A549 (cell line): ENCODE data around the gene FOXQ1. TPM values are rescaled to one million over a fixed set of nuclear protein-coding genes. Genes with fewer than 3 reads are reported as not detected.

Experiments
- ATAC-seq, 2 experiments: fragments of 200-7000 bp in 1 of 2; fragments of >200 bp in 1 of 2; cut with Nextera tagmentation in 1 of 2; cut with Tn5 transposase in 1 of 2; 3 replicates each; pipeline versions ENCODE4 v1.8.0 to v1.9.1; 2018 to 2020; ENCODE audit warnings: mild to moderate bottlenecking in 1 of 2, moderate library complexity in 1 of 2
- CTCF ChIA-PET: fragments of 300-600 bp; sonication (Branson Sonifier 250); formaldehyde crosslinking; extraction: SDS; loops from one replicate; lab custom pipeline; 2021; ENCODE audit warnings: antibody characterized with exemption, inconsistent platforms; lab: Yijun Ruan, JAX
- POLR2A ChIA-PET: fragments of 350-600 bp; formaldehyde crosslinking; extraction: SDS; loops from one replicate; lab custom pipeline; 2021; ENCODE audit warnings: antibody characterized with exemption, inconsistent platforms; lab: Yijun Ruan, JAX
- DNase-seq, 2 experiments: peaks; one replicate each; pipeline versions ENCODE4 v3.0.0 to v3.0.0-alpha.2; 2011 to 2016; ENCODE audit warnings: low read depth in 1 of 2, low spot score in 1 of 2
- FAIRE-seq: peaks from 2 replicates; lab custom pipeline; 2011; peaks lifted over from hg19 to GRCh38; lab: Jason Lieb, UNC
- H3K27ac ChIP-seq, 2 experiments: fragments of >200 bp; sonication (Bioruptor Twin); formaldehyde crosslinking; 3 replicates each; pipeline ENCODE4 v1.5.1; 2016 to 2017
- H3K4me1 ChIP-seq: fragments of >200 bp; sonication (Bioruptor Twin); formaldehyde crosslinking; 3 replicates; pipeline ENCODE4 v1.6.1; 2016
- H3K4me2 ChIP-seq: fragments of >200 bp; sonication (Bioruptor Twin); formaldehyde crosslinking; 3 replicates; pipeline ENCODE4 v1.6.1; 2016
- H3K4me3 ChIP-seq: fragments of >200 bp; sonication (Bioruptor Twin); formaldehyde crosslinking; 3 replicates; pipeline ENCODE4 v1.5.1; 2016
- H3K9me3 ChIP-seq: fragments of >200 bp; sonication (Bioruptor Twin); formaldehyde crosslinking; 3 replicates; pipeline ENCODE4 v1.6.1; 2016
- BCL3 ChIP-seq: fragments of >200 bp; sonication (Bioruptor Twin); formaldehyde crosslinking; IDR thresholded peaks from 3 replicates; pipeline ENCODE4 v1.6.1; 2016
- CBX2 ChIP-seq: fragments of 200-600 bp; sonication (generic); IDR thresholded peaks from 2 replicates; pipeline ENCODE4 v1.6.1; 2016; ENCODE audit warnings: low read depth, mild to moderate bottlenecking, borderline replicate concordance
- CEBPB ChIP-seq, 2 experiments: fragments of >200 bp in 1 of 2; sonication (Bioruptor Twin) in 1 of 2; formaldehyde crosslinking in 1 of 2; IDR thresholded peaks; 2 replicates each; pipeline ENCODE4 v1.6.1; 2012 to 2016
- CHD2 ChIP-seq: fragments of 150-350 bp; IDR thresholded peaks from 2 replicates; pipeline ENCODE4 v1.6.1; 2014; ENCODE audit warnings: low read length; ENCODE audit not compliant: partially characterized antibody
- EHF ChIP-seq: fragments of 250-450 bp; sonication (Bioruptor Pico); IDR thresholded peaks from 2 replicates; pipeline ENCODE4 v1.5.0; 2020; ENCODE audit warnings: mild to moderate bottlenecking
- EHMT2 ChIP-seq: fragments of 200-600 bp; sonication (generic); IDR thresholded peaks from 2 replicates; pipeline ENCODE4 v1.6.1; 2016; ENCODE audit warnings: antibody characterized with exemption, low read depth, mild to moderate bottlenecking, moderate library complexity
- EP300 ChIP-seq, 2 experiments: fragments of >200 bp; sonication (Bioruptor Twin); formaldehyde crosslinking; IDR thresholded peaks; 2 replicates in 1 of 2; 3 replicates in 1 of 2; pipeline ENCODE4 v1.6.1; 2016 to 2017
- FOSB ChIP-seq: fragments of 250-450 bp; sonication (Bioruptor Pico); IDR thresholded peaks from 2 replicates; pipeline ENCODE4 v1.5.0; 2020; ENCODE audit warnings: mild to moderate bottlenecking, moderate library complexity
- FOSL2 ChIP-seq, 2 experiments: fragments of 450-650 bp in 1 of 2; fragments of >200 bp in 1 of 2; sonication (Bioruptor Twin) in 1 of 2; formaldehyde crosslinking; IDR thresholded peaks; 2 replicates each; pipeline versions ENCODE4 v1.5.0 to v1.6.1; 2016 to 2020; ENCODE audit warnings: mild to moderate bottlenecking in 1 of 2, moderate library complexity in 1 of 2
- FOXS1 ChIP-seq: fragments of 250-450 bp; sonication (Bioruptor Pico); IDR thresholded peaks from 2 replicates; pipeline ENCODE4 v1.5.0; 2020; ENCODE audit warnings: mild to moderate bottlenecking, moderate library complexity
- GATA3 ChIP-seq: IDR thresholded peaks from 2 replicates; pipeline ENCODE4 v1.6.1; 2012; ENCODE audit warnings: borderline replicate concordance
- HDAC2 ChIP-seq: fragments of 200-600 bp; sonication (generic); IDR thresholded peaks from 2 replicates; pipeline ENCODE4 v1.6.1; 2016
- JUNB ChIP-seq: fragments of >200 bp; sonication (Bioruptor Twin); formaldehyde crosslinking; IDR thresholded peaks from 2 replicates; pipeline ENCODE4 v1.6.1; 2016
- KDM5A ChIP-seq: fragments of 200-600 bp; sonication (generic); IDR thresholded peaks from 2 replicates; pipeline ENCODE4 v1.6.1; 2016; ENCODE audit warnings: antibody characterized with exemption, mild to moderate bottlenecking
- MAX ChIP-seq: IDR thresholded peaks from 2 replicates; pipeline ENCODE4 v1.6.1; 2012
- NFE2L2 ChIP-seq: fragments of 150-350 bp; conservative IDR thresholded peaks from 2 replicates; pipeline ENCODE4 v1.6.1; 2014; ENCODE audit warnings: low read length
- NR3C1 ChIP-seq: fragments of >200 bp; sonication (Bioruptor Twin); formaldehyde crosslinking; IDR thresholded peaks from 3 replicates; pipeline ENCODE4 v1.6.1; 2017
- PHF8 ChIP-seq: fragments of 200-600 bp; sonication (generic); IDR thresholded peaks from 2 replicates; pipeline ENCODE4 v1.6.1; 2016; ENCODE audit warnings: low read depth, mild to moderate bottlenecking, antibody characterized with exemption, moderate library complexity, borderline replicate concordance
- POLR2AphosphoS2 ChIP-seq: conservative IDR thresholded peaks from 2 replicates; pipeline ENCODE4 v1.6.1; 2012; ENCODE audit warnings: low read length, improper control_type of control experiment, inconsistent platforms
- RARB ChIP-seq: fragments of 250-450 bp; sonication (Bioruptor Pico); IDR thresholded peaks from 2 replicates; pipeline ENCODE4 v1.8.0; 2021; ENCODE audit warnings: mild to moderate bottlenecking, moderate library complexity
- RCOR1 ChIP-seq: fragments of 150-350 bp; IDR thresholded peaks from 2 replicates; pipeline ENCODE4 v1.6.1; 2014; ENCODE audit warnings: antibody characterized with exemption, low read length, low read depth
- REST ChIP-seq: fragments of 200-600 bp; sonication (generic); IDR thresholded peaks from 2 replicates; pipeline ENCODE4 v1.6.1; 2016; ENCODE audit warnings: antibody characterized with exemption, mild to moderate bottlenecking, moderate library complexity
- RFX5 ChIP-seq: fragments of 450-650 bp; IDR thresholded peaks from 2 replicates; pipeline ENCODE4 v1.7.1; 2014; ENCODE audit warnings: antibody characterized with exemption, mild to moderate bottlenecking, moderate library complexity
- RNF2 ChIP-seq: fragments of 200-600 bp; sonication (generic); IDR thresholded peaks from 2 replicates; pipeline ENCODE4 v1.6.1; 2016; ENCODE audit warnings: low read depth, mild to moderate bottlenecking, antibody characterized with exemption, moderate library complexity, borderline replicate concordance
- SMC3 ChIP-seq: fragments of >200 bp; sonication (Bioruptor Twin); formaldehyde crosslinking; IDR thresholded peaks from 3 replicates; pipeline ENCODE4 v1.6.1; 2018; ENCODE audit warnings: inconsistent platforms
- SREBF2 ChIP-seq: fragments of 450-650 bp; IDR thresholded peaks from 2 replicates; pipeline ENCODE4 v1.6.1; 2014; ENCODE audit warnings: mild to moderate bottlenecking, moderate library complexity
- ZC3H11A ChIP-seq: fragments of 450-650 bp; IDR thresholded peaks from 2 replicates; pipeline ENCODE4 v1.6.1; 2014; ENCODE audit warnings: antibody characterized with exemption, mild to moderate bottlenecking
- ZFP36 ChIP-seq: fragments of 450-650 bp; IDR thresholded peaks from 2 replicates; pipeline ENCODE4 v1.6.1; 2014; ENCODE audit warnings: borderline replicate concordance; ENCODE audit not compliant: partially characterized antibody
- WGBS: methylation state at CpG from one replicate; pipeline ENCODE4 v1.1.6; 2017; ENCODE audit errors: missing lambda C conversion rate; 5-methylcytosine and 5-hydroxymethylcytosine counted together
- polyA plus RNA-seq, 4 experiments: library from polyadenylated mRNA; depleted of rRNA in 3 of 4; stranded (reverse); fragments of >200 nt; fragmentation: RNase III in 1 of 4; extraction: RNeasy Plus Mini Kit Qiagen cat#74134 plus additional on column Dnase treatment in 1 of 4; gene quantifications; 2 replicates in 3 of 4; 3 replicates in 1 of 4; pipeline ENCODE4 v1.2.3, GENCODE V29; 2011 to 2017
- TF ChIP-seq, protein P1 (sequence below): fragments of >200 bp; sonication (Bioruptor Twin); formaldehyde crosslinking; IDR thresholded peaks from 2 replicates; pipeline ENCODE4 v1.6.1; 2016
- TF ChIP-seq, protein P2 (sequence below): fragments of 250-450 bp; sonication (Bioruptor Pico); IDR thresholded peaks from 2 replicates; pipeline ENCODE4 v1.5.0; 2020; ENCODE audit warnings: low read depth, mild to moderate bottlenecking, moderate library complexity

The FOXQ1 gene
- polyA plus RNA-seq, 2 of the 4 experiments (the other 2 are of a cell fraction), result 3.5 to 3.6 TPM

GRCh38 chr6:1271071-1271763 lies 40.7 kb upstream of the FOXQ1 start:
- Histone ChIP-seq H3K4me1 (peaks cover 15% of the 10 kb centered on the region), H3K27ac (no peak overlapping the region), H3K4me3 (no peak overlapping the region), H3K9me3 (no peaks in the 10 kb centered on the region), H3K4me2 (no peak overlapping the region)
- FAIRE-seq (no peak), ATAC-seq (no peak), DNase-seq (no peak)
- CTCF ChIA-PET, result no interaction called here
- WGBS, result 76% methylated on average over 8 of the region's 11 CpGs
- POLR2A ChIA-PET, result no interaction called here
- TF ChIP-seq SREBF2 (no peak), JUNB (no peak), EHF (CRISPR knock-in tag) (no peak), KDM5A (no peak), HDAC2 (no peak), RNF2 (no peak), SMC3 (no peak), ZFP36 (no peak), NFE2L2 (no peak), EP300 (IDR thresholded peaks at IDR 0.05) (no peak), MAX (no peak), ZC3H11A (no peak), RFX5 (no peak), RARB (CRISPR knock-in tag) (no peak), RCOR1 (no peak), POLR2AphosphoS2 (no peak), FOXS1 (no peak), EHMT2 (no peak), GATA3 (no peak)
- TF ChIP-seq, protein P1, sequence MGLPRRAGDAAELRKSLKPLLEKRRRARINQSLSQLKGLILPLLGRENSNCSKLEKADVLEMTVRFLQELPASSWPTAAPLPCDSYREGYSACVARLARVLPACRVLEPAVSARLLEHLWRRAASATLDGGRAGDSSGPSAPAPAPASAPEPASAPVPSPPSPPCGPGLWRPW, result no peak

DNA sequence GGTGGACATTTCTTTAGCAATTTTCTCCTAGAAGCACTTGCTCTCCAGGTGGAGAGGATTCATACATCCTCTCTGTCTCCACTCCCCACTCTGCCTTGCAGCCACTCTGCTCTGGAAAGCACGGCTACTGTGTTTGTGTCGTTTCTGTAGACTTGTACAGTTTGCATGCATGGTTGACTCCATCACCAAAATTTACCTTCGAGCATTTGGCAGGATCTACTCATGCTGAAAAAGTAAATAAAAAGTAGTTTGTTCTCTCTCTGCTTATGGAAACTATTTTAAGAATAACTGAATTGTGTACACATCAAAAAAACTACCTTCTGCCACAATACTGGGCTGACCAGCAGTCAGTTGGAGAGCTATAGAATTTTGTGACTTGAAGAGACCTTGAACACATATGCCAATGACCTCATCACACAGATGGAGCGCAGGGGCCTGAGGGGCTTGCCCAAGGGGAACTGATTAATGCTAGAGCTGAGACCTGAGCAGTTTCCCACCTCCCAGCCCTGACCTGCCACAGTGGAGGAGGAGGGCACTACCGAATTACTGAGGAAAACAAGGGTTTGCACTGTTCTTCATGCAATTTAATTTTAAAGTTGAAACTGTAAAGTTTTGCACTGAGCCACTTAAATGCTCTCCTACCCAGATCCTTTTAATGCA lies 33.7 kb upstream of the FOXQ1 start:
- no peak overlapping the region for H3K27ac ChIP-seq
- no peak overlapping the region for H3K4me3 ChIP-seq
- ATAC-seq (no peak), DNase-seq (no peak), FAIRE-seq (no peak)
- no peak for TF ChIP-seq EHF (CRISPR knock-in tag)
- no peak for TF ChIP-seq RNF2
- no peak for TF ChIP-seq PHF8
- TF ChIP-seq MAX, result no peak
- TF ChIP-seq FOSL2 (IDR thresholded peaks at IDR 0.05), result no peak
- no peak for TF ChIP-seq FOSL2 (CRISPR knock-in tag; IDR thresholded peaks at IDR 0.05)
- no peak for TF ChIP-seq CHD2
- TF ChIP-seq NR3C1, result no peak
- no peak for TF ChIP-seq REST
- no peak for TF ChIP-seq FOSB
- TF ChIP-seq CEBPB (IDR thresholded peaks at IDR 0.05), result no peak
- TF ChIP-seq CBX2, result no peak
- TF ChIP-seq KDM5A, result no peak
- no peak for TF ChIP-seq BCL3
- TF ChIP-seq FOXS1, result no peak
- TF ChIP-seq, protein P2, sequence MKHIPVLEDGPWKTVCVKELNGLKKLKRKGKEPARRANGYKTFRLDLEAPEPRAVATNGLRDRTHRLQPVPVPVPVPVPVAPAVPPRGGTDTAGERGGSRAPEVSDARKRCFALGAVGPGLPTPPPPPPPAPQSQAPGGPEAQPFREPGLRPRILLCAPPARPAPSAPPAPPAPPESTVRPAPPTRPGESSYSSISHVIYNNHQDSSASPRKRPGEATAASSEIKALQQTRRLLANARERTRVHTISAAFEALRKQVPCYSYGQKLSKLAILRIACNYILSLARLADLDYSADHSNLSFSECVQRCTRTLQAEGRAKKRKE, result no peak
- TF ChIP-seq ZFP36, result no peak
- 42% methylated on average over 4 of the region's 5 CpGs for WGBS
- H3K4me2 ChIP-seq, result no peak overlapping the region
- ChIA-PET CTCF (interaction anchor here (0.5 kb wide), 1 partner anchor 22 kb away, joined by 3 read pairs; no protein-coding TSS in a partner anchor), POLR2A (no interaction called here)
- no peaks in the 10 kb centered on the region for H3K9me3 ChIP-seq
- H3K4me1 ChIP-seq, result no peaks in the 10 kb centered on the region
